HUES64 (cell line): Measurements from ENCODE around the gene ATP11A.

ENCODE experiments used
- H3K27ac ChIP-seq: 2 replicates; pipeline ENCODE4 v1.7.0; 2013; ENCODE audit warnings: low read depth, low read length, inconsistent platforms
- H3K27me3 ChIP-seq: 2 replicates; pipeline ENCODE4 v1.6.1; 2013; ENCODE audit warnings: mild to moderate bottlenecking, low read length; ENCODE audit not compliant: insufficient read depth
- H3K36me3 ChIP-seq: 2 replicates; pipeline ENCODE4 v1.6.1; 2013; ENCODE audit warnings: mild to moderate bottlenecking, low read length; ENCODE audit not compliant: insufficient read depth
- H3K4me1 ChIP-seq: 2 replicates; pipeline ENCODE4 v1.6.1; 2013; ENCODE audit warnings: mild to moderate bottlenecking, low read length, moderate library complexity; ENCODE audit not compliant: insufficient read depth
- H3K4me3 ChIP-seq: 2 replicates; pipeline ENCODE4 v1.5.1; 2013; ENCODE audit warnings: mild to moderate bottlenecking, low read length, moderate library complexity
- H3K9ac ChIP-seq: 2 replicates; pipeline ENCODE4 v1.6.1; 2013; ENCODE audit warnings: mild to moderate bottlenecking, low read depth, low read length
- H3K9me3 ChIP-seq: 2 replicates; pipeline ENCODE4 v1.6.1; 2013; ENCODE audit warnings: low read depth, low read length; ENCODE audit not compliant: insufficient read depth
- WGBS: fragments of 150-250, 120-280 bp; methylation state at CpG from one replicate; pipeline ENCODE4 v1.1.7; 2013; ENCODE audit warnings: missing lambda C conversion rate; 5-methylcytosine and 5-hydroxymethylcytosine counted together

The ATP11A gene

GRCh38 chr13:112741185-112741755 lies 51.4 kb downstream of the ATP11A start:
- 89% methylated on average over 15 of the region's 15 CpGs for WGBS
- Histone ChIP-seq H3K36me3 (no peaks in the 10 kb centered on the region), H3K9ac (no peak overlapping the region), H3K4me1 (peaks cover 9% of the 10 kb centered on the region), H3K27ac (no peak overlapping the region), H3K9me3 (no peaks in the 10 kb centered on the region), H3K27me3 (no peaks in the 10 kb centered on the region), H3K4me3 (no peak overlapping the region)

- 83% methylated on average over 18 of the region's 18 CpGs for WGBS
- Histone ChIP-seq H3K4me1 (peaks cover 6% of the 10 kb centered on the region), H3K4me3 (no peak overlapping the region), H3K27ac (no peak overlapping the region), H3K9ac (no peak overlapping the region), H3K9me3 (no peaks in the 10 kb centered on the region), H3K27me3 (no peaks in the 10 kb centered on the region), H3K36me3 (no peaks in the 10 kb centered on the region)
These were observed 52.2 kb downstream of the ATP11A start for GRCh38 chr13:112741835-112742570.

GRCh38 chr13:112742583-112742982 lies 52.7 kb downstream of the ATP11A start:
- Histone ChIP-seq H3K9ac (no peak overlapping the region), H3K4me3 (no peak overlapping the region), H3K36me3 (no peaks in the 10 kb centered on the region), H3K4me1 (peaks cover 3% of the 10 kb centered on the region), H3K9me3 (no peaks in the 10 kb centered on the region), H3K27me3 (no peaks in the 10 kb centered on the region), H3K27ac (no peak overlapping the region)
- WGBS: 94% methylated on average over 14 of the region's 14 CpGs

GRCh38 chr13:112743451-112744167 lies 53.8 kb downstream of the ATP11A start:
- Histone ChIP-seq H3K4me1 (peaks cover 3% of the 10 kb centered on the region), H3K9me3 (no peaks in the 10 kb centered on the region), H3K4me3 (no peak overlapping the region), H3K9ac (no peak overlapping the region), H3K27me3 (no peaks in the 10 kb centered on the region), H3K27ac (no peak overlapping the region), H3K36me3 (no peaks in the 10 kb centered on the region)
- WGBS: 90% methylated on average over 12 of the region's 12 CpGs

GRCh38 chr13:112744168-112745021 lies 54.6 kb downstream of the ATP11A start:
- H3K9ac ChIP-seq: no peak overlapping the region
- no peak overlapping the region for H3K4me3 ChIP-seq
- no peaks in the 10 kb centered on the region for H3K36me3 ChIP-seq
- peaks cover 3% of the 10 kb centered on the region for H3K4me1 ChIP-seq
- H3K9me3 ChIP-seq: no peaks in the 10 kb centered on the region
- WGBS: 87% methylated on average over 22 of the region's 22 CpGs
- no peaks in the 10 kb centered on the region for H3K27me3 ChIP-seq
- H3K27ac ChIP-seq: no peak overlapping the region

- WGBS: 95% methylated on average over 29 of the region's 29 CpGs
- Histone ChIP-seq H3K27ac (no peak overlapping the region), H3K4me1 (peaks cover 3% of the 10 kb centered on the region), H3K9me3 (no peaks in the 10 kb centered on the region), H3K36me3 (no peaks in the 10 kb centered on the region), H3K27me3 (no peaks in the 10 kb centered on the region), H3K4me3 (no peak overlapping the region), H3K9ac (no peak overlapping the region)
These were observed 56.2 kb downstream of the ATP11A start for GRCh38 chr13:112746044-112746443.

GRCh38 chr13:112747256-112747655 lies 57.4 kb downstream of the ATP11A start:
- Histone ChIP-seq H3K9me3 (no peaks in the 10 kb centered on the region), H3K27me3 (no peaks in the 10 kb centered on the region), H3K4me1 (peaks cover 3% of the 10 kb centered on the region), H3K36me3 (no peaks in the 10 kb centered on the region), H3K4me3 (no peak overlapping the region), H3K27ac (no peak overlapping the region), H3K9ac (no peak overlapping the region)
- 95% methylated on average over 9 of the region's 9 CpGs for WGBS

GRCh38 chr13:112748947-112749735 lies 59.3 kb downstream of the ATP11A start:
- WGBS: 94% methylated on average over 18 of the region's 18 CpGs
- no peaks in the 10 kb centered on the region for H3K36me3 ChIP-seq
- no peaks in the 10 kb centered on the region for H3K9me3 ChIP-seq
- H3K9ac ChIP-seq: no peak overlapping the region
- no peak overlapping the region for H3K27ac ChIP-seq
- no peaks in the 10 kb centered on the region; the same call in 1 of the 2 replicates for H3K4me1 ChIP-seq
- no peaks in the 10 kb centered on the region for H3K27me3 ChIP-seq
- no peak overlapping the region for H3K4me3 ChIP-seq

GRCh38 chr13:112750570-112750969 lies 60.7 kb downstream of the ATP11A start:
- Histone ChIP-seq H3K36me3 (no peaks in the 10 kb centered on the region), H3K27me3 (no peaks in the 10 kb centered on the region), H3K9ac (no peak overlapping the region), H3K9me3 (no peaks in the 10 kb centered on the region), H3K27ac (no peak overlapping the region), H3K4me3 (no peak overlapping the region), H3K4me1 (no peaks in the 10 kb centered on the region; the same call in 1 of the 2 replicates)
- 94% methylated on average over 9 of the region's 10 CpGs for WGBS

- H3K9ac ChIP-seq: no peak overlapping the region
- no peak overlapping the region for H3K4me3 ChIP-seq
- H3K9me3 ChIP-seq: no peaks in the 10 kb centered on the region
- no peaks in the 10 kb centered on the region for H3K36me3 ChIP-seq
- WGBS: 98% methylated on average over 6 of the region's 7 CpGs
- no peak overlapping the region for H3K27ac ChIP-seq
- no peaks in the 10 kb centered on the region for H3K27me3 ChIP-seq
- H3K4me1 ChIP-seq: peaks cover under 1% of the 10 kb centered on the region
These were observed 61.8 kb downstream of the ATP11A start for GRCh38 chr13:112751617-112752016.
